ENCODE results near the gene RASD1.

GRCh38 chr17:17532991-17533390 is 36.8 kb upstream of the RASD1 start:
- TF ChIP-seq CTCF (IDR thresholded peaks at IDR 0.05) = no peak
- no peak for TF ChIP-seq POLR2A (IDR thresholded peaks at IDR 0.05)
